Activated T-cell treated with anti-CD3 and anti-CD28 coated beads, Interleukin-2, amount 50 U/mL, for 4 hours (primary cell): ENCODE results near the gene RNF20. TPM values are rescaled to one million over a fixed set of nuclear protein-coding genes. Genes with fewer than 3 reads are reported as not detected.

Experiments
- ATAC-seq, 2 donors: fragments of 200-7000 bp; cut with Tn5 transposase; one replicate each; pipeline ENCODE4 v1.10.0; 2021
- DNase-seq: peaks from one replicate; pipeline ENCODE4 v3.0.0-alpha.2; 2020
- H3K27me3 Mint-ChIP-seq: one replicate; pipeline ENCODE4 v1.8.0; 2021; ENCODE audit warnings: low read depth, mixed read lengths
- H3K36me3 Mint-ChIP-seq: one replicate; pipeline ENCODE4 v1.8.0; 2022; ENCODE audit warnings: mixed read lengths; ENCODE audit not compliant: insufficient read depth
- H3K4me1 Mint-ChIP-seq: one replicate; pipeline ENCODE4 v1.8.0; 2021; ENCODE audit warnings: low read depth, mixed read lengths
- H3K4me3 Mint-ChIP-seq: one replicate; pipeline ENCODE4 v1.8.0; 2021; ENCODE audit warnings: mild to moderate bottlenecking, moderate library complexity, mixed read lengths
- H3K9me3 Mint-ChIP-seq: one replicate; pipeline ENCODE4 v1.8.0; 2021; ENCODE audit warnings: mixed read lengths
- total RNA-seq, 3 donors: library from RNA; stranded (reverse); gene quantifications; one replicate each; pipeline ENCODE4 v1.2.1, GENCODE V29; 2021

RNF20 gene, protein sequence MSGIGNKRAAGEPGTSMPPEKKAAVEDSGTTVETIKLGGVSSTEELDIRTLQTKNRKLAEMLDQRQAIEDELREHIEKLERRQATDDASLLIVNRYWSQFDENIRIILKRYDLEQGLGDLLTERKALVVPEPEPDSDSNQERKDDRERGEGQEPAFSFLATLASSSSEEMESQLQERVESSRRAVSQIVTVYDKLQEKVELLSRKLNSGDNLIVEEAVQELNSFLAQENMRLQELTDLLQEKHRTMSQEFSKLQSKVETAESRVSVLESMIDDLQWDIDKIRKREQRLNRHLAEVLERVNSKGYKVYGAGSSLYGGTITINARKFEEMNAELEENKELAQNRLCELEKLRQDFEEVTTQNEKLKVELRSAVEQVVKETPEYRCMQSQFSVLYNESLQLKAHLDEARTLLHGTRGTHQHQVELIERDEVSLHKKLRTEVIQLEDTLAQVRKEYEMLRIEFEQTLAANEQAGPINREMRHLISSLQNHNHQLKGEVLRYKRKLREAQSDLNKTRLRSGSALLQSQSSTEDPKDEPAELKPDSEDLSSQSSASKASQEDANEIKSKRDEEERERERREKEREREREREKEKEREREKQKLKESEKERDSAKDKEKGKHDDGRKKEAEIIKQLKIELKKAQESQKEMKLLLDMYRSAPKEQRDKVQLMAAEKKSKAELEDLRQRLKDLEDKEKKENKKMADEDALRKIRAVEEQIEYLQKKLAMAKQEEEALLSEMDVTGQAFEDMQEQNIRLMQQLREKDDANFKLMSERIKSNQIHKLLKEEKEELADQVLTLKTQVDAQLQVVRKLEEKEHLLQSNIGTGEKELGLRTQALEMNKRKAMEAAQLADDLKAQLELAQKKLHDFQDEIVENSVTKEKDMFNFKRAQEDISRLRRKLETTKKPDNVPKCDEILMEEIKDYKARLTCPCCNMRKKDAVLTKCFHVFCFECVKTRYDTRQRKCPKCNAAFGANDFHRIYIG
- 10 to 100 TPM; 36.8 to 41.0 (median 37.1) TPM for total RNA-seq

DNA sequence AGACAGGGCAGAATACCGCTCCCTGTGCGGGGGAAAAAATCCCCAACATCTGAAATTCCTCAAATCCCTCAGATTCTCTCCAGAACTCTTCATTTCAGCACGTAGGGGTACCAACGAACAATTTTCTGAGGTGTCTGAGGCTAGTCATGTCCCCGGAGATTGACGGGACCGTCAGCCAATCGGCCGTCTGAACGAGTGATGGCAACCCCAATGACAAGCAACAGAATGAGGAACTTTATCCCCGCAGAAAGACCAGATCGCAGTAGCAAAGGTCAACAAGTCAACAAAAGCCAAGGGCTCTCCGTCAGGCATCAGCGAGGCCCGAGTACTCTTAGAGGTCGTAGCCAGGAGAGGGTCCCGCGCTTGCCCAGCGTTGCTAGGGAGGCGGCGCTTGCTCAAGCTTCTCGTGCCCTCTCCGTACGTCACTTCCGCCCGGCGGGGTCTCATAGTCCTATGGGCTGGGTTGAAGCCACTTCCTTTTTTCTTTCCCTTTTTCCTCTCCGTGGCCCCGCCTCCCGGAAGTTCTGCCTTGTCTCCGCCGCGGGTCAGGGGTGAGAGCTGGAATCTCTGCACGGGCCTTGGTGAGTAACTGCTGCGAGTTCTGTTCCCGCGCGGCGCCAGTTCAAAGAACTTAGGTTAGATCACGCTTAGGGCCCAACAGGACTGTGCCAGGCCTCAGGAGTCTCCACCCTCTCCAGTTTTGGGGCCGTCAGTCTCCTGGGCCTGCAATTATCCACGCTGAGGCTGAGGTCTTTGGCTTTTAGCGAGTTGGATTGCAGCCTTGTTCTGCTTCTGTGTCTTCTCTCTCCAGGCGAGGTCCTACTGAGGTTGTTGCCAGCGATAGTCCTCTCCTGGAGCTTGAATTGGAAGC lies at the start of gene RNF20:
Gene RNF20, plus strand, starts transcription at position 520 of the 871 bp plus-strand sequence. CDS start 1,571 bp downstream, outside the sequence.
- DNase-seq (peak; percentile 99), ATAC-seq (peak; percentile 96 to 97)
- Mint-ChIP-seq H3K4me3 (peak within 1 kb of the TSS; percentile 89), H3K4me1 (peaks cover 25% of the 10 kb centered on the region), H3K36me3 (peaks cover 6% of the 10 kb centered on the region), H3K9me3 (no peaks in the 10 kb centered on the region), H3K27me3 (no peaks in the 10 kb centered on the region)

DNA sequence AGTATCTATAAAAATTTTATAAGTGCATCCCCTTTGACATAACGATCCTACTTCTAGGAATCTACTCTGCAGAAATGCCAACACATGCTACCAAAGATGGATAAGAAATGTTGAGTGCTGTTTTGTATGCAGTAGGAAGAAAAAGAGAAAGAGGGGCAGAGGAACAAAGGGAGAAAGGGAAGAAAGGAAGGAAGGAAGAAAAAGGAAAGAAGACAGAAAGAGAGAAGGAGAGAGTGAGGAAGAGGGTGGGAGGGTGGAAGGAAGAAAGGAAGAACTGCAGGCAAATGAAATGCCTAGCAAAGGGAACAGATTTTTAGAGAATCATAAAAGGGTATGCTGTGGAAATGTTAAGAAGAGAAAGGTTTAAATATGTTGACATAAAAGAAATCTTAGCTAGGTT lies 49.6 kb upstream of the RNF20 start:
- Mint-ChIP-seq H3K9me3 (no peaks in the 10 kb centered on the region), H3K4me3 (no peak overlapping the region), H3K4me1 (peaks cover 4% of the 10 kb centered on the region), H3K27me3 (peaks cover 44% of the 10 kb centered on the region), H3K36me3 (no peaks in the 10 kb centered on the region)
- no peak for DNase-seq
- ATAC-seq = no peak

DNA sequence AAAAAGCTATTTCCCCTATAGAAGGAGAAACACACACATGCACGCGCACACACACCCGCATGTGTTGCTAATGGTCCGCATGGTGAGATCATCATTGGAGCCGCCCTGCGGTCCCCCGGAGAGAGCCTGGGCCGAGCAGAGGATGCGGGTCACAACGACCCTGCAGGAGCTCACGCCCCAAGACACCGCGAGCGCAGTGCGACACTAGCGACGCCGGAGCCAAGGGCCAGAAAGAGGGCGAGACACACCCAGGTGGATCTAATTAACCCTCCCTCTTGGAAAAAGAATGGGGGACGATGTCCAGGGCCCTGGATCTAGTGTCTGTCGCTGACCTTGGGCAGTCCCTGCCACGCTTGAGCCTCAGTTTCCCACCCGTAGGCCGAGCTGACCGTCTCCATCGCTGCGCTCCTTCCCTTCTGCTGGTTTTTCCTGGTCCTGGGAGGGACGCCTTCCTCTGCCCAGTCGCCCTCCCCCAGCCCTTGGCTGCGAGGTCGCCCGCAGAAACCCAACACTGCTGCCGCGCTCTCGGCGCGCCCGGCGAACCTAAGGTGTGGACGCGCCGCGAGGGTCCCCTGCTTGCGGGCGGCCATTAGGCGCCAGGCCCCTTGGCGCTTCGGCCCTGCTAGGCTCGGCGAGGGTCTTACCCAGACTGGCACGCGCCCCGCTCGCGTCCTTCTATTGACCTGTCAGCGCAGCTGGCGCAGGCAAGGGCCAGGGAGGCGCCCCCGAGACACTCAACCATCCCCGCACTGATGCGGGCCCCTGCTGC lies 47.5 kb upstream of the RNF20 start:
- Mint-ChIP-seq H3K4me3 (no peak overlapping the region), H3K27me3 (peaks cover 48% of the 10 kb centered on the region)
- peak in 1 of 2 donors; percentile 34 for ATAC-seq

DNA sequence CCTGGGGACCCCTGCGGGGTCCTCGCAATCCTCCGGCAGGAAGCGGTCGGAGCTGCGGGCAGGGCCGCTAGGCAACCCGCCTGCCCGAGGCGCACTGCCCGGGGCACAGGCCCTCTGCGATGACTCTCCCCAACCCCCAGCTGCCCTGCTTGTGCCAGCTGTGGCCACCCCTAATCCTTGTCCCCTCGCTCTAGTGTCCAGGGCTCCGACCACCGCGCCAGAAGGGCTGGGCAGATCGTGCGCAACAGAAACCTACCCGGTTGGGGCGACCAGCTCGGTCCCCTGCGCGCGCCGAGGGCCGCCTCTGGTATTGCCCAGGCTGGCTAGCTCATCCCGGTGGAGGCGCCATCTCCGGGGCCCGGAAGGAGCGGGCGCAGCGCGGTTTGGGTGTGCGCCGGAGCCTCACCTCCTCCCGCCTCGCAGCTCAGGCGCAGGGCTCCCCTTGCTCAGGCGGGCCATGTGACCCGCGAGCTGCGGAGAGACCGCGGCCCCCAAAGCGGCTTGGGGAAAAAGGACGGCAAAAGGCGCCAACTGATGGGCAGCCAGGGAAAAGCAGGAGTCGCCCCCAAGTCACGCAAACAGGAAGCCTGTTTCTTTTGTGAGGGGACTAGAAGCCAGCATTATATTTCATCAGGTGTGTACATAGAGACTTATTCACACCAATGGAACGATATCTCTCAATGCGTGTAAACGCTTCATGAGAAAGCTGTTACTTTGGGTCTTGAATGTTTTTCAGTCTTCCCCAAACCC lies 46.8 kb upstream of the RNF20 start:
- Mint-ChIP-seq H3K4me1 (peaks cover 4% of the 10 kb centered on the region), H3K36me3 (no peaks in the 10 kb centered on the region), H3K27me3 (peaks cover 45% of the 10 kb centered on the region), H3K4me3 (peak overlapping the region; percentile 58), H3K9me3 (peaks cover 5% of the 10 kb centered on the region)
- ATAC-seq (peak in 1 of 2 donors; percentile 48), DNase-seq (no peak)

More for the DNA sequence above, 47.5 kb upstream of the RNF20 start:
- peaks cover 4% of the 10 kb centered on the region for H3K4me1 Mint-ChIP-seq
- no peak for DNase-seq
- H3K36me3 Mint-ChIP-seq = no peaks in the 10 kb centered on the region
- H3K9me3 Mint-ChIP-seq = peaks cover 3% of the 10 kb centered on the region

DNA sequence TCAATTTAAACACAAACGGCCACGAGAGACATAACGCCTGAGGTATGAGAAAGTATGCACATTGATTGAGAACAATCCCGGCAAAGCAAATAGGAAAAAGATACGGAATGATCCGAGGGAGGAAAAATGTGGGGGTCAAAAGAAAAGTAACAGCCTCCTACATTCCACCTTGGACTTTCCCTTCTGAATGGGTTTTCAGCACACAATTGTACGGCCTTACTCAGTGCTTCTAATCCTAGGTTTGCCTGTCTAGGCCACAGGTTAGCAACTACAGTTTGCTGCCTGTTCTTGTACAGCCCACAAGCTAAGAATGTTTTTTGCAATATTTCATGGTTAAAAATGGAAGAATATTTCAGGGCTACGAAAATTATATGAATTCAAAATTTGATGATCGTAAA lies 46.2 kb upstream of the RNF20 start:
- Mint-ChIP-seq H3K27me3 (peaks cover 47% of the 10 kb centered on the region), H3K9me3 (peaks cover 7% of the 10 kb centered on the region), H3K4me3 (no peak overlapping the region), H3K4me1 (peaks cover 4% of the 10 kb centered on the region), H3K36me3 (no peaks in the 10 kb centered on the region)
- no peak for DNase-seq
- no peak for ATAC-seq

DNA sequence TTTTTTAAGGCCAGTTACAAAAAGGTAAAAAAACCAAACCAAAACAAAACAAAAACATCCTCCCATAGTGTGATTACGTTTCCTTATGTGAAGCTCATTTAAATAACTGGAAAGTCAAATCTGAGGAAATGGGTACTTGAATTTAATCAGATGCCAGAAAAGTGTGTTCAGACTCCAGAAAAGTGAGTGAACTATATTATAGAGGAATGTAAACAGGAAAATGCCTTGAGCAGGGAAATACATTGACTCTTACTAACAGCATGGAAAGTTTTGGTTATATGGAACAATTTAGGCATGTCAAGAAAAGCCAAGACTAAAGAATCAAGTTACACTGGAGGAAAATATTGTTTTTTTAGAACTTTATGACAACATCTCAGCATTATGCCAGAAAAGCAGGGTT lies 37.8 kb upstream of the RNF20 start:
- no peaks in the 10 kb centered on the region for H3K36me3 Mint-ChIP-seq
- no peak for DNase-seq
- no peaks in the 10 kb centered on the region for H3K4me1 Mint-ChIP-seq
- no peak overlapping the region for H3K4me3 Mint-ChIP-seq
- no peak for ATAC-seq
- H3K27me3 Mint-ChIP-seq = peaks cover 14% of the 10 kb centered on the region
- H3K9me3 Mint-ChIP-seq = peaks cover 10% of the 10 kb centered on the region

DNA sequence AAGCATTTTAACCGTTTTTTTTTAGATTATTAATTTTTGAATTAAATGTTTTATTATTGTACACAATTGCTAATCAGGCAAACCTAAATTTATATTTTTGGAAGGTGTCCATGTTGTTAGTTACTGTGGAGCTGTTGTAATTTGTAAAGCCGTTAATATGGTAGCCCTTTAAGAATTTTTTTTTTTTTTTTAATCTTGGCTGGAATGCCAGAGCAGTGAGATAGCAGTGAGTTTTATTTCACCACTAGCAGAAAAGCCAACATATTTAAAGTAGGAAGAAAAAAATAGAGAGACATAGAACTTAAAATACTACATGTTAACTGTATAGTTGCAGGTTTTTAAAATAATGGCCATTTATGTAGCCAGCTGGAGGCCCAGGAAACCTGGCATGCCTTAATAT lies 35.3 kb upstream of the RNF20 start:
- Mint-ChIP-seq H3K36me3 (no peaks in the 10 kb centered on the region), H3K9me3 (no peaks in the 10 kb centered on the region), H3K4me1 (no peaks in the 10 kb centered on the region), H3K4me3 (no peak overlapping the region), H3K27me3 (peaks cover 4% of the 10 kb centered on the region)
- DNase-seq (no peak), ATAC-seq (no peak)

DNA sequence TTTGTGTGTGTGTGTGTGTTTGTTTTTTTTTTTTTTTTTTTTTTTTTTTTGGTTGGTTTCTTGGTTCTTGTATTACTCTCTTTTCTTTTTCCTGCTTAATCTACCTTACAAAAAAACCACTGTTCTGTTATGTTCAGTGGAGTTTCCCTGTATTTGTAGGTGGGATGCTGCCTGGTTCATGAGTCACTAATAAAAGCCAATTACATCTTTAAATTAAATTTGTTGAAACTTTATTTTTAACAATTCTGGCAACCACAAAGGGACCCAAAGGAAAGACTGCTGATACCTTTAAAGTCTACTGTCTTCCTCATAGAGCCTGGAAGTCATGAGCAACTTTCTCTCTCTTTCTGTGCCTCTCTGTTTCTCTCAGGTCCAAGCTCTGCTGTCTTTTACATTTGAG lies 29.5 kb upstream of the RNF20 start:
- H3K9me3 Mint-ChIP-seq = no peaks in the 10 kb centered on the region
- DNase-seq (no peak), ATAC-seq (no peak)
- H3K27me3 Mint-ChIP-seq = peaks cover 3% of the 10 kb centered on the region
- H3K4me1 Mint-ChIP-seq = no peaks in the 10 kb centered on the region
- no peaks in the 10 kb centered on the region for H3K36me3 Mint-ChIP-seq
- no peak overlapping the region for H3K4me3 Mint-ChIP-seq

DNA sequence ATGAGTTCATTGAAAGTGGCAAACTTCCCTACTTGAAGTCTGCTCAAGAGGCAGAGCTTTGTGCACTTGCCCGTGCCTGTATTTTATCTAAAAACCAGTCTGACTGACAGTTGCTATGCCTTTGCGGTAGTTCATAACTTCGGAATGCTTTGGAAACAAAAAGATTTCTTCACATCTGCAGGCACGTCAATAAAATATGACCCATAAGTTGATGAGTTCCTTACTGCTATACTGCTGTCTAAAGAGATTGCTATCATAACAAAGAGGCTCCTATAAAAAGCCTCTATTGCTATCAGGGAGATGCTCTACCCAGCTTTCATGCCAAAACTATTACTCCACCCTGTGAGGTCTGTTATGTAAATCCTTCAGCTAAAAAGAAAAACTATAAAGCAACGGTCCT lies 25.4 kb upstream of the RNF20 start:
- H3K27me3 Mint-ChIP-seq = peaks cover 5% of the 10 kb centered on the region
- no peaks in the 10 kb centered on the region for H3K36me3 Mint-ChIP-seq
- H3K4me1 Mint-ChIP-seq = no peaks in the 10 kb centered on the region
- no peak overlapping the region for H3K4me3 Mint-ChIP-seq
- ATAC-seq (no peak), DNase-seq (no peak)
- H3K9me3 Mint-ChIP-seq = no peaks in the 10 kb centered on the region

DNA sequence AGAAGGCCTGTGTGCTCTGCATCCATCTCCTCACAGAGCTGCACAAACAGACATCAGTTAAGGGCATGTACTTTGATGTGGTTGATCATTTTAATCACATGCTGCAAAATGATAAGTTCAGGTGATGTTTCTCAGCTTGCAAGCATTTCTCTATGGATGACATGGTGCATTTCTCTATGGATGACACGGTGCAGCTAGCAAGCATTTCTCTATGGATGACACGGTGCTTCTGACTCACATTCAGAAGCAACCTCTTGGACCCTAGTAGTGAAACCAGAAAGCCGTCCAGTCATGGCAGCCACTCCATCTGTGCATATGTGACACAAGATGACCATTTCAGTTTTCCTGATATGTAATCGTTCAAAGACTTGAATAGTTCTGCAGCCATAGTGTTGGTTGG lies 24.1 kb upstream of the RNF20 start:
- DNase-seq = no peak
- H3K36me3 Mint-ChIP-seq = no peaks in the 10 kb centered on the region
- no peak overlapping the region for H3K4me3 Mint-ChIP-seq
- no peaks in the 10 kb centered on the region for H3K4me1 Mint-ChIP-seq
- H3K9me3 Mint-ChIP-seq = no peaks in the 10 kb centered on the region
- peaks cover 4% of the 10 kb centered on the region for H3K27me3 Mint-ChIP-seq
- no peak for ATAC-seq

DNA sequence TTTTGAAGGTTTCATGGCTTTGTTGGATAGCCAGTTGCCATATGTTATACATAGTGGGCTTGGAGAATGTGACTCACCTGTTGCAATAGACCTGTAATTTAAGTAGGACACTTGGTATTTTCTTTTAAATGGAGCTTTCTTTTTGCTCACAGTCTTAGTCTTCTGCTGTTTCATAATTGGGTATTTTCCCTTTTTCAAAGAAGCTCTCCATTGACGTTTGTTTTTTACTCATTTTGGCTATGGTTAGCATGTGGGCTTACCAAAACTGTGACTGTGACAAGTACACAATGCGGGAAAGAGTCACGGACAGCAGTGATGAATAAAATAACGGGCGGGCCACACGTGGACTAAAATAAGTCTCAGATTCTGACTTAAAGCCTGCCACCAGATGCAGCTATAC lies 23.2 kb upstream of the RNF20 start:
- Mint-ChIP-seq H3K4me3 (no peak overlapping the region), H3K9me3 (no peaks in the 10 kb centered on the region), H3K27me3 (peaks cover 7% of the 10 kb centered on the region), H3K36me3 (no peaks in the 10 kb centered on the region), H3K4me1 (no peaks in the 10 kb centered on the region)
- DNase-seq = no peak
- peak in 1 of 2 donors; percentile 46 for ATAC-seq

DNA sequence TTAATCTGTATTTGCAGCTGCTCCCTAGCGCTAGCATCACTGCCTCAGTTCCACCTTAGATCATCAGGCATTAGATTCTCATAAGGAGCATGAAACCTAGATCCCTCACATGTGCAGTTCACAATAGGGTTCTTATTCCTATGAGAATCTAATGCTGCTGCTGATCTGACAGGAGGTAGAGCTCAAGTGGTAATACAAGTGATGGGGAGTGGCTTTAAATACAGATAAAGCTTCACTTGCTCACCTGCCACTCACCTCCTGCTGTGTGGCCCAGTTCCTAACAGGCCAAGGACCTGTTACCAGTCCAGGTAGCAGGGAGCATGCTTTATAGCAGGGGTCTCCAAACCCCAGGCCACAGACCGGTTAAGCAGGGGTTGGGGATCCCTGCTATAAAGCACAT lies 22.6 kb upstream of the RNF20 start:
- DNase-seq = no peak
- Mint-ChIP-seq H3K4me1 (no peaks in the 10 kb centered on the region), H3K36me3 (no peaks in the 10 kb centered on the region), H3K27me3 (peaks cover 7% of the 10 kb centered on the region), H3K4me3 (no peak overlapping the region), H3K9me3 (no peaks in the 10 kb centered on the region)
- no peak for ATAC-seq

DNA sequence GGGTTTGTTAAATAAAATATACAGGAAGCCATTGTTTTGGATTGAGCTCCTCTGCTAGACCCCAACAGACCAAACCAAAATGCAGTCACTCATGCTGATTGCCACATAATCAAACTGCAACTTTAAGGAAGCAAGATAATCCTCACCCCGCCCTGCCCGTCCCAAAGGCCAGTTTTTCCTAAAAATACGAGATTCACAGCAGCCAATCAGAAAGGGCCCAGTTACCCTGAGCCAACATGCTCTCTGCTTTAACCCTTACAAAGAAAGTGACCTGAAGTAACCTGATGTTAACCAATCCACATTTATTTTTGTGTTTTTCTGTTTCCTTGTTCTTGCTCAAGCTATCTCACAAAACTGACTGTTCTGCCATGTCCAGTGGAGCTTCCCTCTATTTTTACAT lies 21.5 kb upstream of the RNF20 start:
- H3K27me3 Mint-ChIP-seq = peaks cover 10% of the 10 kb centered on the region
- H3K4me3 Mint-ChIP-seq = no peak overlapping the region
- H3K36me3 Mint-ChIP-seq = no peaks in the 10 kb centered on the region
- H3K4me1 Mint-ChIP-seq = no peaks in the 10 kb centered on the region
- DNase-seq = no peak
- ATAC-seq = no peak
- H3K9me3 Mint-ChIP-seq = no peaks in the 10 kb centered on the region
